ENCODE results near the gene TNP2.
"Not testable (repeated sequence)": the region's sequence is repeated elsewhere in the genome, so short reads cannot be mapped to it uniquely, and the experiment has no call there.

The TNP2 gene

GRCh38 chr16:11299865-11300559, 30.9 kb upstream of the TNP2 start:
- no peak for DNase-seq

- DNase-seq, result not testable (repeated sequence)
These were observed 29.9 kb upstream of the TNP2 start for GRCh38 chr16:11298950-11299547.

- DNase-seq, result no peak
These were observed 29.2 kb upstream of the TNP2 start for GRCh38 chr16:11298143-11298900.

- DNase-seq, result peak; percentile 37
These were observed 28.5 kb upstream of the TNP2 start for GRCh38 chr16:11297492-11298142.

- no peak for DNase-seq
These were observed 27.8 kb upstream of the TNP2 start for GRCh38 chr16:11296706-11297491.

GRCh38 chr16:11296351-11296705, 27.2 kb upstream of the TNP2 start:
- DNase-seq, result no peak

- DNase-seq, result no peak
These were observed 26.5 kb upstream of the TNP2 start for GRCh38 chr16:11295672-11296071.

GRCh38 chr16:11292076-11292748, 23.1 kb upstream of the TNP2 start:
- no peak for DNase-seq

GRCh38 chr16:11291091-11291703, 22.1 kb upstream of the TNP2 start:
- no peak for DNase-seq

- no peak for DNase-seq
These were observed 21.2 kb upstream of the TNP2 start for GRCh38 chr16:11290102-11290893.

GRCh38 chr16:11289696-11290095, 20.6 kb upstream of the TNP2 start:
- not testable (repeated sequence) for DNase-seq

GRCh38 chr16:11289202-11289601, 20.1 kb upstream of the TNP2 start:
- DNase-seq, result no peak

GRCh38 chr16:11285842-11286241, 16.7 kb upstream of the TNP2 start:
- DNase-seq, result no peak

- DNase-seq, result no peak
These were observed 14.7 kb upstream of the TNP2 start for GRCh38 chr16:11283820-11284248.

- no peak for DNase-seq
These were observed 11.7 kb upstream of the TNP2 start, which contains the start of gene PRM1 for GRCh38 chr16:11280616-11281522. Gene PRM1, minus strand, starts transcription at chr16:11281330. Its CDS starts 92 bp downstream, at chr16:11281238.

- no peak for DNase-seq
These were observed 9.8 kb upstream of the TNP2 start for GRCh38 chr16:11278681-11279628.

- DNase-seq, result no peak
These were observed 8.6 kb upstream of the TNP2 start for GRCh38 chr16:11277607-11278337.
